B cell (primary cell): ENCODE data around the gene RAB10. TPM values are rescaled to one million over a fixed set of nuclear protein-coding genes. Genes with fewer than 3 reads are reported as not detected.

Experiments used
- ATAC-seq: fragments of 200-7000 bp; cut with Tn5 transposase; one replicate; pipeline ENCODE4 v1.10.0; 2021; ENCODE audit warnings: low read depth, mild to moderate bottlenecking, moderate number of reproducible peaks, moderate library complexity
- CTCF ChIA-PET: fragments of 350-600 bp; sonication (Branson Sonifier 250); formaldehyde crosslinking; loops from one replicate; lab custom pipeline; 2021; ENCODE audit warnings: antibody characterized with exemption, inconsistent platforms; lab: Charles Lee
- POLR2A ChIA-PET: fragments of 350-600 bp; sonication (Branson Sonifier 250); formaldehyde crosslinking; loops from one replicate; lab custom pipeline; 2021; ENCODE audit warnings: antibody characterized with exemption; lab: Charles Lee
- DNase-seq: peaks from one replicate; pipeline ENCODE4 v3.0.0; 2013
- H2AFZ ChIP-seq: 2 replicates; pipeline ENCODE4 v1.6.1; 2012; ENCODE audit warnings: mild to moderate bottlenecking, low read depth, low read length; ENCODE audit not compliant: insufficient read depth, poor library complexity, severe bottlenecking
- H3K27ac ChIP-seq, 2 donors: 1 replicate in 1 of 2; 2 replicates in 1 of 2; pipeline ENCODE4 v1.5.1; 2012 to 2013; ENCODE audit warnings: low read length in 2 of 2, mild to moderate bottlenecking in 2 of 2, moderate library complexity in 1 of 2
- H3K27me3 ChIP-seq, 4 experiments: fragments of 200-600 bp in 1 of 4; sonication (generic) in 1 of 4; replicated peaks in 1 of 4; 1 replicate in 2 of 4; 2 replicates in 2 of 4; pipeline versions ENCODE4 v1.6.1 to v1.7.0; 2013 to 2016; ENCODE audit warnings: low read length in 3 of 4, mild to moderate bottlenecking in 2 of 4, mixed read lengths in 1 of 4, moderate library complexity in 1 of 4; ENCODE audit not compliant: insufficient read depth in 4 of 4, control insufficient read depth in 3 of 4; ENCODE audit errors: control extremely low read depth in 1 of 4
- H3K36me3 ChIP-seq, 2 experiments: replicated peaks in 1 of 2; 1 replicate in 1 of 2; 2 replicates in 1 of 2; pipeline versions ENCODE4 v1.6.1 to v1.7.1; 2013; ENCODE audit warnings: low read length in 1 of 2; ENCODE audit not compliant: insufficient read depth in 2 of 2, control insufficient read depth in 1 of 2; ENCODE audit errors: control extremely low read depth in 1 of 2, extremely low read depth in 1 of 2
- H3K4me1 ChIP-seq, 2 donors: fragments of 200-600 bp in 1 of 2; sonication (generic) in 1 of 2; 1 replicate in 1 of 2; 2 replicates in 1 of 2; pipeline versions ENCODE4 v1.5.1 to v1.6.1; 2013 to 2017; ENCODE audit warnings: low read length in 2 of 2; ENCODE audit not compliant: control insufficient read depth in 2 of 2, insufficient read depth in 2 of 2
- H3K4me2 ChIP-seq: replicated peaks from 2 replicates; pipeline ENCODE3; 2012; ENCODE audit warnings: mild to moderate bottlenecking, low read depth, low read length; ENCODE audit not compliant: poor library complexity, severe bottlenecking
- H3K4me3 ChIP-seq, 5 experiments: fragments of 200-600 bp in 1 of 5; sonication (generic) in 1 of 5; 1 replicate in 3 of 5; 2 replicates in 2 of 5; pipeline versions ENCODE4 v1.5.1 to v1.7.0; 2011 to 2016; ENCODE audit warnings: low read length in 4 of 5, mild to moderate bottlenecking in 4 of 5, low read depth in 2 of 5, control low read depth in 1 of 5, moderate library complexity in 1 of 5; ENCODE audit not compliant: insufficient read depth in 1 of 5; ENCODE audit errors: control extremely low read depth in 1 of 5, extremely low read depth in 1 of 5
- H3K79me2 ChIP-seq: fragments of 200-600 bp; sonication (generic); one replicate; pipeline ENCODE4 v1.6.0; 2016; ENCODE audit warnings: low read length; ENCODE audit not compliant: control insufficient read depth, insufficient read depth
- H3K9ac ChIP-seq: fragments of 200-600 bp; sonication (generic); 2 replicates; pipeline ENCODE4 v1.6.1; 2017; ENCODE audit warnings: mild to moderate bottlenecking, low read length, moderate library complexity
- H3K9me3 ChIP-seq, 3 donors: one replicate each; pipeline versions ENCODE4 v1.6.1 to v1.7.1; 2013; ENCODE audit warnings: low read length in 2 of 3; ENCODE audit not compliant: control insufficient read depth in 2 of 3, insufficient read depth in 1 of 3; ENCODE audit errors: control extremely low read depth in 1 of 3
- H4K20me1 ChIP-seq: 2 replicates; pipeline ENCODE4 v1.6.0; 2012; ENCODE audit warnings: mild to moderate bottlenecking, low read length; ENCODE audit not compliant: insufficient read depth, control insufficient read depth, poor library complexity, severe bottlenecking
- H3K27ac Mint-ChIP-seq: one replicate; pipeline ENCODE4 v1.8.0; 2021; ENCODE audit warnings: mixed read lengths
- H3K27me3 Mint-ChIP-seq: one replicate; pipeline ENCODE4 v1.8.0; 2021; ENCODE audit warnings: mixed read lengths
- H3K4me1 Mint-ChIP-seq: one replicate; pipeline ENCODE4 v1.8.0; 2021; ENCODE audit warnings: mixed read lengths
- H3K4me3 Mint-ChIP-seq: one replicate; pipeline ENCODE4 v1.8.0; 2021; ENCODE audit warnings: mixed read lengths
- H3K9me3 Mint-ChIP-seq: one replicate; pipeline ENCODE4 v1.8.0; 2022; ENCODE audit warnings: mixed read lengths; ENCODE audit not compliant: insufficient read depth
- CTCF ChIP-seq: fragments of 200-600 bp; IDR thresholded peaks from one replicate; pipeline ENCODE4 v1.8.0; 2022; ENCODE audit warnings: antibody characterized with exemption, mild to moderate bottlenecking
- EZH2 ChIP-seq: IDR thresholded peaks from 2 replicates; pipeline ENCODE4 v1.6.1; 2012; ENCODE audit warnings: borderline replicate concordance, low read depth, mild to moderate bottlenecking, moderate library complexity, low read length; ENCODE audit not compliant: insufficient read depth, poor library complexity, severe bottlenecking
- WGBS: methylation state at CpG from one replicate; pipeline ENCODE4 v1.1.5; 2013; ENCODE audit warnings: missing lambda C conversion rate; ENCODE audit not compliant: insufficient coverage; 5-methylcytosine and 5-hydroxymethylcytosine counted together
- intact Hi-C: fragments of 100-400 bp; cut with micrococcal nuclease; formaldehyde crosslinking; loops from one replicate; pipeline ENCODE4 v1.10.0; 2022
- polyA plus RNA-seq: library from polyadenylated mRNA; depleted of rRNA; stranded (reverse); fragments of >200 nt; gene quantifications from 2 replicates; pipeline ENCODE4 v1.2.3, GENCODE V29; 2012
- total RNA-seq, 2 donors: library from RNA; stranded (reverse); fragments of 120-200 nt in 1 of 2; gene quantifications; 1 replicate in 1 of 2; 2 replicates in 1 of 2; pipeline versions ENCODE4 v1.2.3 to v1.2.4, GENCODE V29; 2013 to 2022

RAB10 gene
- total and polyA plus RNA-seq, 2 donors (not counting 1 experiment from before 2014, with no cell fraction given), result 21.7 to 66.7 TPM

DNA sequence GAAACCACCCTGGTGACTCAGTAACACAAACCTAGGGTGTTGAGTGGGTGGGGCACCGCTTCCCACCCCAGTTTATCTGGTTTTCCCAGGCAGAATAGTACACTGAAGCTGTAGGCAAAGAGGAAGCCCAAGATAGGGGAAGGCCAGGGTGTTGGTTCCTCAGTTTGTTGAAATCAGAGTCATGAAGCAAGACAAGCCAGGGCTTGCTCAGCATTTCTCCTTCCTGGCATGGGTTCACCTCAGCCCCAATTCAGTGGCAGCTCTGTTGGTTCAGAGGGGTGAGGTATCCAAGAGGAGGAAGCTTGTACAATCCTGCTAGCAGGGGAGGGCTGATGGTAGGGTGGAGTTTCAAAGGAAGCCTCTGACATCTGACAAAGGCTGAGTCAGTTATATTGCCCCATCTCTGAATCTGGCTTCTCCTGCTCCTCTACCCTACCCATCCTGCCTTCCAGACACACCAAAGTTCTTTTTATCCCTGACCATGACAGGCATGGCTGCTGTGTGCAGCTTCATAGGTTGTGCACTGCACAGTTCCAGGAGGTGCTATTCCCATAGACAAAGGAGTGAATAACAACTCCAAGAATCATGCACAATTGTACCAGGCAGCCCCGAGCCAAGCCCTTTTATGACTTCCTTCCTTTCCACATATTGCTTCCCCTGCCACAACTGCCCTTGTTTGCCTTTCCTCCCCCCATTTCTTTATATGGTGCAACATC lies 24.9 kb upstream of the RAB10 start:
- CTCF ChIA-PET, result no interaction called here
- Mint-ChIP-seq H3K9me3 (peaks cover 6% of the 10 kb centered on the region), H3K4me1 (no peaks in the 10 kb centered on the region), H3K27me3 (peaks cover 3% of the 10 kb centered on the region), H3K27ac (no peak overlapping the region), H3K4me3 (no peak overlapping the region)
- Histone ChIP-seq H3K9me3 (peaks cover 0 to 6% (median 0%) of the 10 kb centered on the region in 3 donors), H3K4me2 (no peak overlapping the region), H3K4me1 (no peaks in the 10 kb centered on the region), H3K4me3 (no peak overlapping the region), H3K27me3 (no peaks in the 10 kb centered on the region), H3K36me3 (no peaks in the 10 kb centered on the region), H3K9ac (no peak overlapping the region), H2AFZ (no peak overlapping the region), H4K20me1 (no peaks in the 10 kb centered on the region), H3K79me2 (no peaks in the 10 kb centered on the region), H3K27ac (no peak overlapping the region)
- intact Hi-C loops, result no loop called here
- POLR2A ChIA-PET, result interaction anchor here (0.6 kb wide), 1 partner anchor 140 kb away, joined by 5 read pairs; no protein-coding TSS in a partner anchor
- ATAC-seq (no peak), DNase-seq (no peak)
- TF ChIP-seq EZH2, result no peak
- no peak for TF ChIP-seq CTCF
- WGBS, result 58% methylated on average over 2 of the region's 2 CpGs

- peaks cover 3% of the 10 kb centered on the region for H3K27me3 Mint-ChIP-seq
- ATAC-seq (no peak), DNase-seq (no peak)
- ChIA-PET CTCF (interaction anchor here (0.6 kb wide), 1 partner anchor 318 kb away, joined by 3 read pairs; no protein-coding TSS in a partner anchor), POLR2A (no interaction called here)
- Histone ChIP-seq H3K36me3 (no peaks in the 10 kb centered on the region), H4K20me1 (no peaks in the 10 kb centered on the region), H3K27me3 (no peaks in the 10 kb centered on the region), H3K27ac (no peak overlapping the region), H3K4me1 (no peaks in the 10 kb centered on the region), H3K4me3 (no peak overlapping the region), H2AFZ (no peak overlapping the region), H3K9me3 (peaks cover 0 to 6% (median 0%) of the 10 kb centered on the region in 3 donors), H3K9ac (no peak overlapping the region), H3K79me2 (no peaks in the 10 kb centered on the region), H3K4me2 (no peak overlapping the region)
- intact Hi-C loops, result no loop called here
- no peak overlapping the region for H3K27ac Mint-ChIP-seq
- TF ChIP-seq CTCF (no peak), EZH2 (no peak)
- H3K4me1 Mint-ChIP-seq, result no peaks in the 10 kb centered on the region
- H3K9me3 Mint-ChIP-seq, result peaks cover 6% of the 10 kb centered on the region
- WGBS, result no CpG with 5 or more reads among the region's 2 CpGs
- H3K4me3 Mint-ChIP-seq, result no peak overlapping the region
Measured at GRCh38 chr2:26009567-26009963, 24.3 kb upstream of the RAB10 start.
